Mammary epithelial cell (primary cell): ENCODE data around the gene HERC5.

Experiments
- EZH2 ChIP-seq: IDR thresholded peaks from 2 replicates; pipeline ENCODE4 v1.6.1; 2012; ENCODE audit warnings: low read length, inconsistent platforms, borderline replicate concordance
- TF ChIP-seq, protein P1 (sequence below), 2 donors: IDR thresholded peaks in 1 of 2; conservative IDR thresholded peaks in 1 of 2; 2 replicates each; pipeline ENCODE4 v1.5.1; 2011 to 2012; ENCODE audit warnings: inconsistent platforms in 2 of 2, low read length in 2 of 2, mild to moderate bottlenecking in 2 of 2, control low read depth in 1 of 2, low read depth in 1 of 2; ENCODE audit not compliant: insufficient read depth in 1 of 2; ENCODE audit errors: extremely low read depth in 1 of 2

DNA sequence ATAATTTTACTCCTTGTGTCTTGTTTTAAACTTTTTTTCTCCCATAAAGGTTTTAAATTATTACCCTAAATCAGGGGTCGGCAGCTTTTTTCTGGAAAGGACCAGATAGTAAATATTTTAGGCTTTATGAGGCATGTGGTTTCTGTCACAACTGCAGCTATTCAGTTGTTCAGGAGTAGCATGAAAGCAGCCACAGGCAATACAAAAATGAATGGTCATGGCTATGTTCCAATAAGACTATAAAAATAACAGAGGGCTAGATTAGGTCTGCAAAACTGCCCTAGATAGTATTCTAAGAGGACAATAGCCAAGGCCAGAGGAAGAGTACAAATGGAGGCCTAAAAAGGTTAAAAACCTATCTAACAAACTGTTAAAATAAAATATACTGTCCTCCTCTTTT lies 24.6 kb downstream of the HERC5 start:
- no peak for TF ChIP-seq EZH2
- TF ChIP-seq, protein P1, sequence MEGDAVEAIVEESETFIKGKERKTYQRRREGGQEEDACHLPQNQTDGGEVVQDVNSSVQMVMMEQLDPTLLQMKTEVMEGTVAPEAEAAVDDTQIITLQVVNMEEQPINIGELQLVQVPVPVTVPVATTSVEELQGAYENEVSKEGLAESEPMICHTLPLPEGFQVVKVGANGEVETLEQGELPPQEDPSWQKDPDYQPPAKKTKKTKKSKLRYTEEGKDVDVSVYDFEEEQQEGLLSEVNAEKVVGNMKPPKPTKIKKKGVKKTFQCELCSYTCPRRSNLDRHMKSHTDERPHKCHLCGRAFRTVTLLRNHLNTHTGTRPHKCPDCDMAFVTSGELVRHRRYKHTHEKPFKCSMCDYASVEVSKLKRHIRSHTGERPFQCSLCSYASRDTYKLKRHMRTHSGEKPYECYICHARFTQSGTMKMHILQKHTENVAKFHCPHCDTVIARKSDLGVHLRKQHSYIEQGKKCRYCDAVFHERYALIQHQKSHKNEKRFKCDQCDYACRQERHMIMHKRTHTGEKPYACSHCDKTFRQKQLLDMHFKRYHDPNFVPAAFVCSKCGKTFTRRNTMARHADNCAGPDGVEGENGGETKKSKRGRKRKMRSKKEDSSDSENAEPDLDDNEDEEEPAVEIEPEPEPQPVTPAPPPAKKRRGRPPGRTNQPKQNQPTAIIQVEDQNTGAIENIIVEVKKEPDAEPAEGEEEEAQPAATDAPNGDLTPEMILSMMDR (conservative IDR thresholded peaks at IDR 0.05 in 1 of 2, IDR thresholded peaks at IDR 0.05 in 1 of 2; ENCODE audit: extremely low read depth in 1 of 2, insufficient read depth in 1 of 2, low read depth in 1 of 2, low read length in 2 of 2) = no peak
